HCT116 (cell line): Measurements from ENCODE around the gene RPL39L. TPM values are rescaled to one million over a fixed set of nuclear protein-coding genes. Genes with fewer than 3 reads are reported as not detected.

ENCODE experiments used
- ATAC-seq: fragments of 200-7000 bp; cut with Tn5 transposase; 2 replicates; pipeline ENCODE4 v1.9.1; 2020; ENCODE audit warnings: mild to moderate bottlenecking, moderate library complexity
- BruUV-seq: library from RNA; stranded (reverse); fragments of 400-500 nt; replicated peaks from 2 replicates; lab custom pipeline; 2021; lab: Mats Ljungman, UMichigan
- CTCF ChIA-PET: fragments of 300-600 bp; sonication (Branson Sonifier 250); formaldehyde crosslinking; loops from one replicate; lab custom pipeline; 2021; ENCODE audit warnings: antibody characterized with exemption; lab: Charles Lee
- POLR2A ChIA-PET: fragments of 300-600, 350-600 bp; sonication (Branson Sonifier 250); formaldehyde crosslinking; loops from one replicate; lab custom pipeline; 2021; ENCODE audit warnings: antibody characterized with exemption; lab: Charles Lee
- RAD21 ChIA-PET, 2 experiments: fragments of 300-600 bp; sonication (Branson Sonifier 250); formaldehyde crosslinking; loops; one replicate each; lab custom pipeline; 2023; ENCODE audit warnings: low total read pairs in 2 of 2; ENCODE audit not compliant: uncharacterized antibody in 2 of 2, unreplicated experiment in 2 of 2, low non-redundant PET in 1 of 2; lab: Charles Lee
- DNase-seq: peaks from one replicate; pipeline ENCODE4 v3.0.0-alpha.2; 2010; ENCODE audit warnings: low read depth, low spot score
- H2AFZ ChIP-seq: fragments of 200-600 bp; shearing (Covaris generic), sonication (generic); 2 replicates; pipeline ENCODE4 v1.6.1; 2017; ENCODE audit warnings: low read depth, mixed run types, mixed read lengths, antibody characterized with exemption, low read length; ENCODE audit not compliant: poor library complexity, severe bottlenecking
- H3K27ac ChIP-seq: 2 replicates; pipeline ENCODE4 v1.5.1; 2012; ENCODE audit warnings: low read depth, low read length
- H3K27me3 ChIP-seq: fragments of 200-600 bp; sonication (generic); 2 replicates; pipeline ENCODE4 v1.6.1; 2016; ENCODE audit warnings: mixed run types, low read length, mixed read lengths; ENCODE audit not compliant: insufficient read depth
- H3K36me3 ChIP-seq, 2 experiments: fragments of 200-500 bp in 1 of 2; fragments of 200-600 bp in 1 of 2; sonication (Bioruptor generic) in 1 of 2; sonication (generic) in 1 of 2; 2 replicates each; pipeline versions ENCODE4 v1.5.1 to v1.6.1; 2014 to 2016; ENCODE audit warnings: low read length in 2 of 2, inconsistent platforms in 1 of 2, mixed read lengths in 1 of 2, mixed run types in 1 of 2; ENCODE audit not compliant: insufficient read depth in 2 of 2, control insufficient read depth in 1 of 2
- H3K4me1 ChIP-seq, 2 experiments: fragments of 200-600 bp in 1 of 2; sonication (generic) in 1 of 2; 2 replicates each; pipeline versions ENCODE4 v1.5.1 to v1.6.1; 2012 to 2017; ENCODE audit warnings: low read length in 2 of 2, inconsistent platforms in 1 of 2, mild to moderate bottlenecking in 1 of 2, mixed read lengths in 1 of 2, mixed run types in 1 of 2, moderate library complexity in 1 of 2; ENCODE audit not compliant: insufficient read depth in 2 of 2, control insufficient read depth in 1 of 2
- H3K4me2 ChIP-seq: fragments of 200-600 bp; sonication (generic); 2 replicates; pipeline ENCODE4 v1.6.1; 2017; ENCODE audit warnings: mixed run types, low read length, mixed read lengths
- H3K4me3 ChIP-seq, 2 experiments: fragments of 200-600 bp in 1 of 2; sonication (generic) in 1 of 2; replicated peaks in 1 of 2; 2 replicates each; pipeline ENCODE4 v1.5.1; 2011 to 2016; ENCODE audit warnings: low read length in 2 of 2, control low read depth in 1 of 2, low read depth in 1 of 2, mild to moderate bottlenecking in 1 of 2, mixed read lengths in 1 of 2, mixed run types in 1 of 2
- H3K79me2 ChIP-seq: fragments of 200-600 bp; sonication (generic); 2 replicates; pipeline ENCODE4 v1.6.1; 2017; ENCODE audit warnings: mild to moderate bottlenecking, mixed run types, low read length, moderate library complexity, mixed read lengths; ENCODE audit not compliant: insufficient read depth
- H3K9ac ChIP-seq: fragments of 200-600 bp; sonication (generic); 2 replicates; pipeline ENCODE4 v1.6.1; 2016; ENCODE audit warnings: low read length, mixed read lengths
- H3K9me2 ChIP-seq: fragments of 200-600 bp; sonication (generic), shearing (Covaris generic); 2 replicates; pipeline ENCODE4 v1.6.1; 2017; ENCODE audit warnings: mixed run types, mild to moderate bottlenecking, moderate library complexity; ENCODE audit not compliant: insufficient read depth
- H3K9me3 ChIP-seq, 2 experiments: fragments of 200-500 bp in 1 of 2; fragments of 200-600 bp in 1 of 2; sonication (Bioruptor generic) in 1 of 2; sonication (generic) in 1 of 2; 2 replicates each; pipeline ENCODE4 v1.6.1; 2014 to 2017; ENCODE audit warnings: low read length in 2 of 2, mixed read lengths in 2 of 2, inconsistent platforms in 1 of 2, low read depth in 1 of 2, mild to moderate bottlenecking in 1 of 2, mixed run types in 1 of 2, moderate library complexity in 1 of 2; ENCODE audit not compliant: control insufficient read depth in 1 of 2, insufficient read depth in 1 of 2
- H4K20me1 ChIP-seq: fragments of 200-600 bp; sonication (generic), shearing (Covaris generic); 2 replicates; pipeline ENCODE4 v1.6.1; 2017; ENCODE audit warnings: mixed run types, mild to moderate bottlenecking, moderate library complexity; ENCODE audit not compliant: insufficient read depth
- POLR2AphosphoS5 ChIP-seq: IDR thresholded peaks from 2 replicates; pipeline ENCODE4 v1.6.1; 2011; ENCODE audit warnings: mild to moderate bottlenecking, low read depth, low read length, moderate library complexity
- SP1 ChIP-seq: IDR thresholded peaks from 2 replicates; pipeline ENCODE4 v1.6.1; 2012; ENCODE audit warnings: low read depth
- SRF ChIP-seq: IDR thresholded peaks from 2 replicates; pipeline ENCODE4 v1.6.1; 2012; ENCODE audit warnings: low read depth
- TCF7L2 ChIP-seq: IDR thresholded peaks from 2 replicates; pipeline ENCODE4 v1.7.0; 2011; ENCODE audit warnings: borderline replicate concordance, inconsistent platforms; ENCODE audit not compliant: insufficient read depth, insufficient read length; ENCODE audit errors: extremely low read depth
- ZNF274 ChIP-seq: fragments of 200-500 bp; sonication (Bioruptor generic); IDR thresholded peaks from 2 replicates; pipeline ENCODE4 v1.6.1; 2014; ENCODE audit warnings: mild to moderate bottlenecking, low read depth, low read length, inconsistent platforms
- intact Hi-C: fragments of 100-400 bp; cut with micrococcal nuclease; formaldehyde crosslinking; loops from 2 replicates; pipeline ENCODE4 v1.10.0; 2022
- total RNA-seq: library from RNA; stranded (reverse); gene quantifications from one replicate; pipeline ENCODE4 v1.2.1, GENCODE V29; 2021; ENCODE audit not compliant: unreplicated experiment
- TF ChIP-seq, protein P1 (sequence below): IDR thresholded peaks from 2 replicates; pipeline ENCODE4 v1.6.1; 2011; ENCODE audit warnings: mild to moderate bottlenecking, low read length, moderate library complexity; ENCODE audit not compliant: insufficient replicate concordance; ENCODE audit errors: extremely low read depth

RPL39L gene
- total RNA-seq, 1 experiment from 2014 or later: not detected

DNA sequence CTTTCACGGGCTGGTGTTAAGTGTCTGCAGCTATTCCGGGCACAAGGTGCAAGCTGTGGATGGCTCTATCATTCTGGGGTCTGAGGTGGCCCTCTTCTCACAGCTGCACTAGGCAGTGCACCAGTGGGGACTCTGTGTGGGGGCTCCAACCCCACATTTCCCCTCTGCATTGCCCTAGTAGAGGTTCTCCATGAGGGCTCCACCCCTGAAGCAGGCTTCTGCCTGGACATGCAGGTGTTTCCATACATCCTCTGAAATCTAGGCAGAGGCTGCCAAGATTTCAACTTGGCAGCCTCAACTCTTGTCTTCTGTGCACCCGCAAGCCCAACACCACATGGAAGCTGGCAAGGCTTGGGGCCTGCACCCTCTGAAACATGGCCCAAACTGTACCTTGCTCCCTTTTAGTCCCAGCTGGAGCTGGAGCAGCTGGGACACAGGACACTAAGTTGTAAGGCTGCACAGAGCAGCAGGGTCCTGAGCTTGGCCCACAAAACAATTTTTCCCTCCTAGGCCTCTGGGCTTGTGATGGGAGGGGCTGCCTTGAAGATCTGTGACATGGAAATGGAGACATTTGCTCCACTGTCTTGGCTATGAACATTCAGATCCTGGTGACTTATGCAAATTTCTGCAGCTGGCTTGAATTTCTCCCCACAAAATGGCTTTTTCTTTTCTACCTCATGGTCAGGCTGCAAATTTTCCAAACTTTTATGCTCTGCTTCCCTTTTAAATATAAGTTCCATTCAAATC lies 6.0 kb upstream of the RPL39L start (continued):
- TF ChIP-seq, protein P1, sequence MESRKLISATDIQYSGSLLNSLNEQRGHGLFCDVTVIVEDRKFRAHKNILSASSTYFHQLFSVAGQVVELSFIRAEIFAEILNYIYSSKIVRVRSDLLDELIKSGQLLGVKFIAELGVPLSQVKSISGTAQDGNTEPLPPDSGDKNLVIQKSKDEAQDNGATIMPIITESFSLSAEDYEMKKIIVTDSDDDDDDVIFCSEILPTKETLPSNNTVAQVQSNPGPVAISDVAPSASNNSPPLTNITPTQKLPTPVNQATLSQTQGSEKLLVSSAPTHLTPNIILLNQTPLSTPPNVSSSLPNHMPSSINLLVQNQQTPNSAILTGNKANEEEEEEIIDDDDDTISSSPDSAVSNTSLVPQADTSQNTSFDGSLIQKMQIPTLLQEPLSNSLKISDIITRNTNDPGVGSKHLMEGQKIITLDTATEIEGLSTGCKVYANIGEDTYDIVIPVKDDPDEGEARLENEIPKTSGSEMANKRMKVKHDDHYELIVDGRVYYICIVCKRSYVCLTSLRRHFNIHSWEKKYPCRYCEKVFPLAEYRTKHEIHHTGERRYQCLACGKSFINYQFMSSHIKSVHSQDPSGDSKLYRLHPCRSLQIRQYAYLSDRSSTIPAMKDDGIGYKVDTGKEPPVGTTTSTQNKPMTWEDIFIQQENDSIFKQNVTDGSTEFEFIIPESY: no peak
- TF ChIP-seq POLR2AphosphoS5: no peak
- TF ChIP-seq TCF7L2: no peak
- TF ChIP-seq SP1: no peak

DNA sequence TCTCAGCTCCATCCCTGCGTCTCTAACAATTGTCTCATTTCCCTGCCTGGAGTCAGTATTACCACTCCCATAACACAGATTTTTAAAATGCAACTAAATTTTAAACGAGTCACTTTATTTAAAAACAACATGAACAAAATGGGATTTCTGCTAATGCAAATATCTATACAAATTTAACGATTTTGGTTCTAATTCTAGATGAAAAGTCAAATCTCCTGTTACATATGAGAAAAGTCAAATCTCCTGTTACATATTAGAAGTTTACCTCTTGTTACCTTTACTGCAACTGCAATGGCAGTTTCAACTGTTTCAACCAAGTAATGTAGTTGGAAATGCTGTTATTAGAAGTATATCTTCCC lies 578 bp upstream of the RPL39L start:
- Histone ChIP-seq H3K9ac (no peak overlapping the region), H3K9me2 (no peaks in the 10 kb centered on the region), H2AFZ (no peak overlapping the region), H3K4me3 (no peak overlapping the region), H3K27ac (no peak overlapping the region), H3K36me3 (no peaks in the 10 kb centered on the region), H3K27me3 (no peaks in the 10 kb centered on the region), H3K4me1 (peaks cover 0 to 5% of the 10 kb centered on the region in 2 experiments; a peak in 2 of 4 replicates), H3K79me2 (no peaks in the 10 kb centered on the region)
- RAD21 ChIA-PET: no interaction called here
- CTCF ChIA-PET: interaction anchor here (1.3 to 1.5 kb wide), 2 partner anchors 9 to 10 kb away, joined by 4 to 5 read pairs; no protein-coding TSS in a partner anchor
- intact Hi-C loops: no loop called here
- DNase-seq: no peak
- BruUV-seq: no TSS peak
- TF ChIP-seq SRF (no peak), ZNF274 (no peak)
- TF ChIP-seq, all 23 proteins: peak for 0
- Histone ChIP-seq H4K20me1 (no peaks in the 10 kb centered on the region), H3K9me3 (no peaks in the 10 kb centered on the region; a peak in 1 of 4 replicates), H3K4me2 (no peak overlapping the region)
- POLR2A ChIA-PET: no interaction called here
- no peak for ATAC-seq
